ENCODE data around the gene TALDO1.

Gene TALDO1

GRCh38 chr11:799641-800316, 52.5 kb downstream of the TALDO1 start:
- DNase-seq (ENCODE audit: low read depth in 1 of 2, low spot score in 1 of 2): no peak

- DNase-seq (ENCODE audit: low read depth in 1 of 2, low spot score in 1 of 2): no peak
Observed at GRCh38 chr11:800473-800872, 53.2 kb downstream of the TALDO1 start.

DNA sequence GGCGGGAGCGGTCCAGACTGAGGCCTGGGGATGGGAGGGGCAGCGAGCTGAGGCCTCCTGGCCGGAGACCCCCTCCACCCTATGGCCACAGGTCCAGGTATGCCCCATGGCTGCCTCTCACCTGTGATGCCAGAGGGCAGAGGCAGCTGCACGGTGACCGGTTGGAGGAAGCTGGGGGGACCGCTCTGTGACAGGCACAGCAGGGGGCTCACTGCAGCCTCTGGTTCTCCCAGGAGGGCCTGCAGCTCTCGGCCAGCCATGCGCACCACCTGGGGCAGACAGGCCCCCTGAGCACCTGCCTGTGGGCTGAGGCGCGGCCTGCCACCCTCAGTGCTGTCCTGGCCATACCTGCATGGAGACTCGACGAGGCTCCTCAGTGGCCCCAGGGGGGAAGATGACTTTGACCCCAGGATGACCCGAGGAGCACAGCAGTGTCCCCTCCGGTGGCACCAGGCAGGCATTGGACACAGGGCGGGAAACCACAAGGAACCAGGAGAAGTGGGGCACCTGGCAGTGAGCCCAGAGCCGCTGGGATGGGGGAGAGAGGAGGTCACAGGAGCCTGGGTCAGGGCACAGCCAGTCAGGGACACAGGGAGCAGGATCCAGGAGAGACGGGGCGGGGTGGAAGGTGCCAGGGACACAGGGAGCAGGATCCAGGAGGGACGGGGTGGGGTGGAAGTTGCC, 54.0 kb downstream of the TALDO1 start:
- no peak for DNase-seq (ENCODE audit: low read depth in 1 of 2, low spot score in 1 of 2)

DNA sequence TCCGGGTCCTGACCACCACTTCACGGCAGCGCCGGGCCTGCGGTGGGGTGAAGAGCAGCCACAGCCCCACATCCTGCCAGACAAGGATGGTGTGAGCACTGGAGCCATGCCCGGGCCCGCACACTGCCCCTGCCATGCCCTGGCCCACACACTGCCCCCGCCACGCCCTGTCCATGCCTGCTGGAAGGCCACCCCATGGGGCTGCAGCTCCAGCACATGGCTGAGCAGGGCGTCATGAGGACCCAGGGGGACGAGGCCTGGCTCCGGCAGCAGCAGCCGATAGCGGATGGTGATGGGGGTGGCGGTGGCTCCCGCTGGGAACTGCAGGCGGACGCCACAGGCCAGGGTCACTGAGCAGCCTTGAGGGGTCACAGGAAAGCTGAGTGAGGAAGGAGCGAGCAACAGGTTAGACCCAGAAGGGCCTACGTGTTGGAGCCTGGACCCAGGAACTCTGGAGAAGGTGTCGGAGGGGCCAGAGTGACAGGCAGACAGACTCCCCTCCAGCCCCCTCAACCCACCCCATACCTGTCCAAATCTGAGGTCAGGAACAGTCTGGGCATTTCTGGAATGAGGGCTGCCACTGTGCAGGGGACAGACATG, 54.9 kb downstream of the TALDO1 start:
- no peak for DNase-seq (ENCODE audit: low read depth in 1 of 2, low spot score in 1 of 2)

DNA sequence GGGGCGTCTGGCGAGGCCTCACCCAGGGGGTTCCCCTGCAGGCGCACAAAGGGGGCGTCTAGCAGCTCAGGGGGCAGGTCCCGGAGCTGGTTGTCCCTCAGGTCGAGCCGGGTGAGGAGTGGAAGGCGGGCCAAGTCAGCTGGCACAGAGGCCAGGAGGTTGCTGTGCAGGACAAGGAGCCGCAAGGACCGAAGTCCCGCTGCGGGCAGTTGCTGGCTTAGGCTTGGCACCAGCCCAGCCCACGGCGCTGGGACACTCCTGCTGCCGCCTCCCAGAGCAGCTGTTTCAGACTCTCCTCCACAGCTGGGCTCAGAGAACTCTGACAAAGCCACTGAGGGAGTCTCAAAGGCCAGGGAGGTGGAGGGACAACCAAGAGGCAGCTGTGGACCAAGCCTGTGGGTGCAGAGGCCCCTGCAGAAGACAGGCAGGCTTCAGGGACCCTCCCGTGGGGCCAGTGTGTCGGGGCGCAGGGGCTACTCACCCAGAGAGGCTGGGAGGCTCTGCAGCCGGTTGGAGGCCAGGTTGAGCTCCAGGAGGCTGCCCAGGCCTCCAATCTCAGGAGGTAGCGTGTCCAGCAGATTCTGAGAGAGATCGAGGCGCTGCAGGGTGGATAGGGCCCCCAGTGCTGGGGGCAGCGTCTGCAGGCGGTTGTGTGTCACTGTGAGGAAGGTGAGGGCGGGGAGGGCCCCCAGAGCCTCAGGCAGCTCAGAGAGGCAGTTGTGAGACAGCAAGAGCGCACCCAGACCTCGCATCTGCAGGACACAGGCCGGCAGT, 55.6 kb downstream of the TALDO1 start:
- DNase-seq (ENCODE audit: low read depth in 1 of 2, low spot score in 1 of 2): no peak

- DNase-seq (ENCODE audit: low read depth in 1 of 2, low spot score in 1 of 2): no peak
Observed at GRCh38 chr11:803467-803742, 56.1 kb downstream of the TALDO1 start.

DNA sequence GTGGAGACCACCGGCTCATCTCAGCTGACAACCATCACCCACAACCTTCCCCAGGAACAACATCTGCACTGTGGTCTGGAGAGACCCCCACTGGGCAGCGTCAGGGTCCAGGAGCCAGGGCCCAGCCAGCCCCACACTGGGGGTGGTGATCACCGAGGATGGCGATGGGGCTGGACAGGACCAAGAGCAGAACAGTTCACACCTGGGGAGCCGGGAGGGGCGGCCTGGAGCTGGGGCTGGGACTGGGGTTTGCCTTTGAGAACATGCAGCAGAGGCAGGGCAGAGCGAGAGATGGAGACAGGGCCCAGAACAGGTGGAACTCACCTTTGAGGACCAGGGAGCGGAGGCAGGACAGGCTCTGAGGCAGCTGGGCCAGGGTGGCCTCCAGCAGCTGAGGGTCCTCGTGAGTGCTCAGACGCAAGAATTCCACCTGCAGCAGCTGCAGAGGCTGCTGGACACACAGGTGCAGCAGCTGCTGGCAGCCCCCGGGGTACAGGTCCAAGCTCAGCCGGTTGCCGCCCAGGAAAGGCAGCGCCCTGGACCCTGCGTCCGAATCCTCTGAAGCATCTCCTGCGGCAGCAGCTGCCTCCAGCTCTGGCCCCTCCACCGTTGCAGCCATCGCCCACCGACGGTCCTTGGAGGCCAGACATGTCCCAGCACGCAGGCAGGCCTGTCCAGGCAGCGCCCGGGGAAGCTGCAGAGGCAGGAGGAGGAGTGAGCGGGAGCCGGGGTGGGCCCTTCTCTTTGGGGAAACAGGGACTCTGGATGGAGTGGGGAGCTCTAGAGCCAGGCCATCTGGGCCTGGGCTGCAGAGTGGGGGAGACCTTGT, 56.7 kb downstream of the TALDO1 start:
- DNase-seq (ENCODE audit: low read depth in 1 of 2, low spot score in 1 of 2): no peak

DNA sequence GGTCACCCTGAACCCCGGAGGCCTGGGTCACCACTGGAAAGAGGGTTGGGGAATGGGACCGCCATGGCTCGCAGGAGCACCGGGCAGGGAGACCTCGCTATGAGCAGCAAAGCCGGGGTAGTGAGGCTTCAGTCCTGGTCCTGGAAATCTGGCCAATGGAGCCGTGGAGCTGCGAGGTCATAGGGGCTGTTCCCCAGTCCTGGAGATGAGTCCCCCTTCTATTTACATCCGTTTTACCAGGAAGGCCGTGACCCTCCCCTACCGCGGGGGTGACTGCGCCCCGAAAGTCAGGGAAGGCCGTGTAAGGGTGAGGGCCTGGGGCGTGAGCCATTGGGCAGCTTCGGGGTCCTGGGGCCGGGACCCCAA, 57.3 kb downstream of the TALDO1 start:
- DNase-seq (ENCODE audit: low read depth in 1 of 2, low spot score in 1 of 2): no peak

DNA sequence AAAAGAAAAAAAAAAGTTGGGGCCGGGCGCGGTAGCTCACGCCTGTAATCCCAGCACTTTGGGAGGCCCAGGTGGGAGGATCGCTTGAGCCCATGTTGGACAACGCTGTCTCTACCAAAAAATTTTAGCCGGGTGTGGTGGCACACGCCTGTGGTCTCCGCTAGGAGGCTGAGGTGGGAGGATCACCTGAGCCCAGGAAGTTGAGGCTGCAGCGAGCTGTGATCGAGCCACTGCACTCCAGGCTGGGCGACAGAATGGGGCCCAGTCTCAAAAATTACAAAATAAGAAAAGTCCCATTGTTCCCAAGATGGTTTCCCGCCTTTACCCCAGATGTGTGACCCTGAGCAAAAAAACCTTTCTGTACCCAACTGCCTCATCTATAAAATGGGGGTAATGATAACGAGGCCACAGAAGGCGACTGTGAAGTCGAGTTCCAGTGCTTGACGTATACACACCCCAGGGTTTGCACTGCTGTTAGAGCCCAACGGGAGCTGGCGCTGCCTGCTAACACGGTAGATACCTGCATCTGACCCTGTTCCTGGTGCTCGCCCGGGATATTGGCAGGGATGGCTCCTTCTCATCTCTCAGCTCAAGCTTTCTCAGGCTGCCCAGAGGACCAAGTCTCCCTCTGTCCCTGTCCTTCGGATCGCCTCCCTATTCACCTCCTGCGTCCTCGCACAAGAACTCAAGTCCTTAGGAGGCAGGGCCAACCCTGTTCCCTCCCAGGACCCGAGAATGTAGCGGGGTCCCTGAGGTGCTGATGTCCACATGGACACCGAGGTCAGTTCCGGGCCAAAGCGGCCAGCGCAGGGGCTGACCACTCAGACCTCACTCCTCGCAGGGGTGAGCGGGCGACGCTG, 61.4 kb downstream of the TALDO1 start:
- no peak for DNase-seq (ENCODE audit: low read depth in 1 of 2, low spot score in 1 of 2)

DNA sequence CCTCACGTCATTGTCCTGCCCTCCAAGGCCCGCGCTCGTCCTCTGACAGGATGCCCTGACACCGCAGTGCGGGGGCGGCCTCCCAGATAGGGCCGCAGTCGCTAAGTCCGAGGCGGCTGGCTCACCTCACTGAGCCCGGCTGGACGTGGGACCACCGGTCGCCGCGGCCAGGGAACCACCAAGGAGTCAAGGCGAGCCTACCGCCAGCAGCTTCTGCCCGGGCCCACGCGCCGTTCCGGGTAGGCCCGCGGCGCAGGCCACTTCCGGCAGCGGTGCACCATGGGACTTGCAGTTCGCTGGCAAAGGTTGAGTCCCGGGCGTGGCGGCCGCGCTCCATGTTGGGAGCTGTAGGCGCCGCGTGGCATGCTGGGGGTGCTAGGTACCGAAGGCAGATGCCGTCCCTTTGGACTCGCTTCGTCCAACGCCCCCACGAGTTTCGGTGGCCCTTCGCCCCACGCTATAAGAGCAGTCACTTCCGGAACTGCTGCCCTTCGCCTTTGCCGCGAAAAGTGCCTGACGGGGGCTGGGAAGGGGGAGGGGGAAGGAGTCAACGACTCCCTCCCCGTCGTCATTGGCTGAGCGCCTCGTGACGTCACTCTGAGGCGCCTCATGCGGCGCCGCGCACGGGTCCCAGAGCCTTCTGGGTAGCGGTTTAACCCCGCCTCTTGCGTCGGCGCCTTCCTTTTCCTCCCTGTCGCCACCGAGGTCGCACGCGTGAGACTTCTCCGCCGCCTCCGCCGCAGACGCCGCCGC, 62.2 kb downstream of the TALDO1 start, which contains the start of gene RPLP2:
RPLP2 (plus strand) TSS at position 681 of the 753 bp plus-strand sequence. CDS start 268 bp downstream, outside the sequence.
- DNase-seq (ENCODE audit: low read depth in 1 of 2, low spot score in 1 of 2): peak; percentile 95 to 97

DNA sequence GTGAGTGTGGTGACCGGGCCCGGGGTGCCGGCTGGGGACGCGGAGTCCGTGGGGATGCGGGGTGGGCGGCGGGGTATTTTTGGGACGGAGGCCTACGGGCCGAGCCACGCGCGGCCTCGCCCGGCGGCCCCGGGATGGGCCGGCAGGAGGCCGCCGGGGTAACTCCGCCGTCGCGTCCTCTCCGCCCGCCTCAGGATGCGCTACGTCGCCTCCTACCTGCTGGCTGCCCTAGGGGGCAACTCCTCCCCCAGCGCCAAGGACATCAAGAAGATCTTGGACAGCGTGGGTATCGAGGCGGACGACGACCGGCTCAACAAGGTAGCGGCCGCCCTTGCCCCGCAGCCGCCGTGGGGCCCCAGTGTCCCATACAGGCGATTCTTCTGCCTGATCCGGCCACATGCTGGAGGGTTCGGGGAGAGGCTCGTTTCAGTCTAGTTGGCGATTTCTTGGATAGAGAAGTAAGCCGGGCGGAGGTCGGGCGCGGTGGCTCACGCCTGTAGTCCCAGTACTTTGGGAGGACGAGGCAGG, 62.8 kb downstream of the TALDO1 start:
- DNase-seq (ENCODE audit: low read depth in 1 of 2, low spot score in 1 of 2): no peak

DNA sequence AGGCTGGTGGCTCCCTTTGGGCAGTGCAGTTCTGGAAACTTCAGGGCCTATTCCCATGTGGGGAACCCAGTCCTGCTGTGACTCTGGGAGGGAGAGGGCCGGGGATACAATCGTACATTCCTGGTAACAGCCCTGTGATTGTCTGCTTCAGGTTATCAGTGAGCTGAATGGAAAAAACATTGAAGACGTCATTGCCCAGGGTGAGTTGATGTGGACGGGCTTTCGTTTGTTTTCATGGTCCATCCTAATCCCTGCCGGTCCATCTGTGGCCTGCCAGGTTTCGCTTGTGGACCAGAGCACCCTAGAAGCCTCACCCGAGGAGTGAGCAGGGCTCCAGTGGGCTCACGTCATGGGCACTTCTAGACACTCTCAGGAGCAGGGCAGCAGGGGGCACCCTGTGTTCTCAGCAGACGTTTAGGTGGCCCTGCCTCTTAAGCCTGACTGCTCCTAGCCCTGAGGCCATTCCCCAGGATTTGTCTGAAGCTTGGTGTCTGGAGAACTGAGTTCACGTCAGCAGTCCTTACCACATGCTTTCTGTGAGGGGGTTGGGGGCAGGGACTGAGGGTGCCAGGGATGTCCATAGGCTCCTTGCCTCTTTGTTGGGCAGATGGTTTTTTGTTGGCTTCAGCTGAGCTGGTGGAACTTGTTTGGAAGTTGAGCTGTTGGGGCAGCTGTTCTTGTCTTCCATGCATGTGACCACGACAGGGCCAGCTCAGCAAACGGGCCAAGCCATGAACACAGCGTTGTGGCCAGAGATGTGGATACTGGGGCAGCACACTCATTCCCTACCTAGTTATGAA, 64.4 kb downstream of the TALDO1 start:
- DNase-seq (ENCODE audit: low read depth in 1 of 2, low spot score in 1 of 2): no peak

DNA sequence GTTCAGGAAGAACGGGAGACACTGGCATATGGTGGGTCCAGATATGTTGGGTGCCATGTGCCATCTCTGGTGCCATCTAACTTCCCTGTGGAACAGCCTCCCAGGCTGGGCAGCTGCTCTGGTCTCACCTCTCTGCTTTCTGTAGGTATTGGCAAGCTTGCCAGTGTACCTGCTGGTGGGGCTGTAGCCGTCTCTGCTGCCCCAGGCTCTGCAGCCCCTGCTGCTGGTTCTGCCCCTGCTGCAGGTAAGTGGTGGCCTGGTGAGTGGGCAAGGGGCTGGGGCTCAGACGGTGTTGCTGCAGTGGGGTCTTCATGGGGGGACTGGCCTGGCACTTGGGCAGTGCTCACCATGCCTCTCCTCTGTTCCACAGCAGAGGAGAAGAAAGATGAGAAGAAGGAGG, 65.1 kb downstream of the TALDO1 start:
- no peak for DNase-seq (ENCODE audit: low read depth in 1 of 2, low spot score in 1 of 2)

DNA sequence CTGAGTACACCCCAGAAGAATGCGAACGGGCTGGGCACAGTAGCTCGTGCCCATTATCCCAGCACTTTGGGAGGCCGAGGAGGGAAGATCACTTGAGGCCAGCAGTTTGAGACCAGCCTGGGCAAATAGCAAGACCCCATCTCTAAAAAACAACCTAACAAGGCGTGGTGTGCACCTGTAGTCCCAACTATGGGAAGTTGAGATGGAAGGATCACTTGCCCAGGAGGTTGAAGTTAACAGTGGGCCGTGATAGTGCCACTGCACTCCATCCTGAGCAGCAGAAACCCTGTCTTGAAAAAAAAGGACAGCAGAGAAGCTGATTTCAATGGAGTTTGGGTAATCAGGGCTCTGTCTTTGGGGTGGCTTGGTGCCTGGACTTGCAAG, 65.8 kb downstream of the TALDO1 start:
- DNase-seq (ENCODE audit: low read depth in 1 of 2, low spot score in 1 of 2): no peak

- DNase-seq (ENCODE audit: low read depth in 1 of 2, low spot score in 1 of 2): no peak
Observed at GRCh38 chr11:813456-814096, 66.3 kb downstream of the TALDO1 start.
